Endothelial cell of umbilical vein (primary cell): ENCODE measurements around the gene SPECC1L. TPM values are rescaled to one million over a fixed set of nuclear protein-coding genes. Genes with fewer than 3 reads are reported as not detected.

Experiments used
- BruUV-seq: library from RNA; stranded (reverse); fragments of 400-500 nt; replicated peaks from 2 replicates; lab custom pipeline; 2021; lab: Mats Ljungman, UMichigan
- CTCF ChIA-PET: fragments of 300-600, 350-600 bp; sonication (Branson Sonifier 250); formaldehyde crosslinking; loops from one replicate; lab custom pipeline; 2021; ENCODE audit warnings: antibody characterized with exemption, inconsistent platforms; lab: Charles Lee
- POLR2A ChIA-PET: fragments of 300-600, 350-600 bp; sonication (Branson Sonifier 250); formaldehyde crosslinking; loops from one replicate; lab custom pipeline; 2021; ENCODE audit warnings: antibody characterized with exemption, inconsistent platforms; lab: Charles Lee
- DNase-seq: peaks from one replicate; pipeline ENCODE4 v3.0.0-alpha.2; 2011; ENCODE audit warnings: low read depth, low spot score
- FAIRE-seq: peaks from 2 replicates; lab custom pipeline; 2011; peaks lifted over from hg19 to GRCh38; lab: Jason Lieb, UNC
- H2AFZ ChIP-seq: 2 replicates; pipeline ENCODE4 v1.6.0; 2012; ENCODE audit warnings: low read depth, low read length, control low read depth, inconsistent platforms
- H3K27ac ChIP-seq: 2 replicates; pipeline ENCODE4 v1.5.1; 2011; ENCODE audit warnings: low read depth, mild to moderate bottlenecking, control low read depth, low read length, moderate library complexity; ENCODE audit not compliant: insufficient read depth
- H3K27me3 ChIP-seq, 2 experiments: 2 replicates each; pipeline versions ENCODE4 v1.6.0 to v1.6.1; 2011; ENCODE audit warnings: low read length in 2 of 2, mixed read lengths in 1 of 2; ENCODE audit not compliant: control insufficient read depth in 2 of 2, insufficient read depth in 2 of 2
- H3K36me3 ChIP-seq, 2 experiments: 2 replicates in 1 of 2; 3 replicates in 1 of 2; pipeline ENCODE4 v1.5.1; 2011; ENCODE audit warnings: low read length in 2 of 2, mild to moderate bottlenecking in 1 of 2, moderate library complexity in 1 of 2; ENCODE audit not compliant: control insufficient read depth in 2 of 2, insufficient read depth in 2 of 2; ENCODE audit errors: extremely low read depth in 1 of 2
- H3K4me1 ChIP-seq: 3 replicates; pipeline ENCODE4 v1.5.1; 2011; ENCODE audit warnings: mild to moderate bottlenecking, low read length; ENCODE audit not compliant: control insufficient read depth, insufficient read depth; ENCODE audit errors: extremely low read depth
- H3K4me2 ChIP-seq: 2 replicates; pipeline ENCODE4 v1.6.1; 2011; ENCODE audit warnings: low read length, control low read depth, mixed read lengths; ENCODE audit not compliant: insufficient read depth
- H3K4me3 ChIP-seq, 3 experiments: fragments of 200-600 bp in 1 of 3; sonication (generic), shearing (Covaris generic) in 1 of 3; replicated peaks in 1 of 3; 2 replicates each; pipeline ENCODE4 v1.5.1; 2011 to 2016; ENCODE audit warnings: control low read depth in 3 of 3, low read length in 3 of 3, mild to moderate bottlenecking in 2 of 3, inconsistent platforms in 1 of 3, low read depth in 1 of 3, moderate library complexity in 1 of 3; ENCODE audit not compliant: insufficient read depth in 1 of 3
- H3K79me2 ChIP-seq: 2 replicates; pipeline ENCODE4 v1.6.0; 2012; ENCODE audit warnings: low read length, inconsistent platforms; ENCODE audit not compliant: control insufficient read depth, insufficient read depth
- H3K9ac ChIP-seq: replicated peaks from 2 replicates; pipeline ENCODE3; 2011; ENCODE audit warnings: low read length, control low read depth; ENCODE audit not compliant: insufficient read depth; ENCODE audit errors: extremely low read depth
- H3K9me1 ChIP-seq: replicated peaks from 3 replicates; pipeline ENCODE4 v1.6.0; 2011; ENCODE audit warnings: mild to moderate bottlenecking, low read length; ENCODE audit not compliant: control insufficient read depth, insufficient read depth; ENCODE audit errors: extremely low read depth
- H3K9me3 ChIP-seq: replicated peaks from 2 replicates; pipeline ENCODE4 v1.5.1; 2012; ENCODE audit warnings: low read length, inconsistent platforms; ENCODE audit not compliant: control insufficient read depth, insufficient read depth
- H4K20me1 ChIP-seq: replicated peaks from 2 replicates; pipeline ENCODE3; 2011; ENCODE audit warnings: mild to moderate bottlenecking, low read length; ENCODE audit not compliant: control insufficient read depth, insufficient read depth; ENCODE audit errors: extremely low read depth
- FOS ChIP-seq: IDR thresholded peaks from 2 replicates; pipeline ENCODE4 v1.6.1; 2011; ENCODE audit warnings: mild to moderate bottlenecking, low read length, moderate library complexity, borderline replicate concordance; ENCODE audit not compliant: insufficient read depth
- JUN ChIP-seq: IDR thresholded peaks from 2 replicates; pipeline ENCODE4 v1.6.1; 2011; ENCODE audit warnings: borderline replicate concordance, low read depth; ENCODE audit not compliant: insufficient read length, insufficient read depth
- POLR2A ChIP-seq: IDR thresholded peaks from 2 replicates; pipeline ENCODE4 v1.6.1; 2012; ENCODE audit warnings: low read depth, mild to moderate bottlenecking, control low read depth, low read length
- POLR2AphosphoS5 ChIP-seq: IDR thresholded peaks from 2 replicates; pipeline ENCODE4 v1.6.1; 2012; ENCODE audit warnings: low read depth, mild to moderate bottlenecking, control low read depth, low read length, moderate library complexity; ENCODE audit not compliant: insufficient read depth
- dilution Hi-C: fragments of 300-500 bp; cut with MboI; formaldehyde crosslinking; loops from one replicate; pipeline ENCODE4 v1.15.0; 2019; ENCODE audit warnings: low sequenced_read_pairs; ENCODE audit not compliant: extremely low pct_ligation_motif_present
- intact Hi-C: fragments of 100-400 bp; cut with micrococcal nuclease; formaldehyde crosslinking; loops from one replicate; pipeline ENCODE4 v1.10.0; 2022
- polyA plus RNA-seq, 4 experiments: library from polyadenylated mRNA; depleted of rRNA in 3 of 4; stranded (reverse) in 3 of 4; unstranded in 1 of 4; fragments of >200 nt; gene quantifications; 2 replicates each; pipeline versions ENCODE4 v1.2.1 to v1.2.3, GENCODE V29; 2011 to 2012; ENCODE audit warnings: missing spikeins in 1 of 4
- total RNA-seq: library from RNA; stranded (reverse); gene quantifications from 2 replicates; pipeline ENCODE4 v1.2.3, GENCODE V29; 2021

The SPECC1L gene
- total and polyA plus RNA-seq, 2 donors (not counting 3 experiments of a cell fraction or from before 2014, with no cell fraction given), result 22.8 to 79.3 TPM

DNA sequence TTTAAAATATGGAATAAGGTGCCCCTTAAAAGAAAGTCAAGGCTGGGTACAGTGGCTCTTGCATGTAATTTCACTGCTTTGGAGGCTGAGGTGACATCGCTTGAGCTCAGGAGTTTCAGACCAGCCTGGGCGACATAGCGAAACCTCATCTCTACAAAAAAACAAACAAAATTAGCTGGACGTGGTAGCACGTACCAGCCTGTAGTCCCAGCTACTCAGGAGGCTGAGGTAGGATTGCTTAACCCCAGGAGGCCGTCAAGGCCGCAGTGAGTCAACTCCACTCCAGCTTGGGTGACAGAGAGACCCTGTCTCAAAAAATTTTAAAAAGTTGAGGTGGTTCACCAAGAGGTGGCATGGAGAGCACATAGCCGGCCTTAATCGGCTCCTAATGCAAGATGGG lies 139.1 kb downstream of the SPECC1L start:
- H3K9me3 ChIP-seq, result no peaks in the 10 kb centered on the region
- H3K79me2 ChIP-seq, result peaks cover 9% of the 10 kb centered on the region
- no peaks in the 10 kb centered on the region for H3K27me3 ChIP-seq
- POLR2A ChIA-PET, result no interaction called here
- no peaks in the 10 kb centered on the region for H3K9me1 ChIP-seq
- H3K4me2 ChIP-seq, result no peak overlapping the region
- dilution Hi-C loops, result no loop called here
- H3K4me3 ChIP-seq, result no peak overlapping the region
- no peak for DNase-seq
- peaks cover 0 to 9% of the 10 kb centered on the region in 2 experiments for H3K36me3 ChIP-seq
- BruUV-seq, result no TSS peak
- no peak for TF ChIP-seq POLR2AphosphoS5
- no peak for TF ChIP-seq FOS
- no peaks in the 10 kb centered on the region for H4K20me1 ChIP-seq
- CTCF ChIA-PET, result interaction anchor here (1.4 to 5.3 kb wide), 2 partner anchors 10 to 13 kb away, joined by 5 to 22 read pairs; no protein-coding TSS in a partner anchor
- H3K9ac ChIP-seq, result no peak overlapping the region
- intact Hi-C loops, result loop anchor here (5.0 kb wide), 1 partner anchor 37 kb away; no protein-coding TSS in a partner anchor
- H3K4me1 ChIP-seq, result peaks cover 33% of the 10 kb centered on the region
- H3K27ac ChIP-seq, result no peak overlapping the region
- FAIRE-seq, result peak; percentile 47
- H2AFZ ChIP-seq, result no peak overlapping the region

DNA sequence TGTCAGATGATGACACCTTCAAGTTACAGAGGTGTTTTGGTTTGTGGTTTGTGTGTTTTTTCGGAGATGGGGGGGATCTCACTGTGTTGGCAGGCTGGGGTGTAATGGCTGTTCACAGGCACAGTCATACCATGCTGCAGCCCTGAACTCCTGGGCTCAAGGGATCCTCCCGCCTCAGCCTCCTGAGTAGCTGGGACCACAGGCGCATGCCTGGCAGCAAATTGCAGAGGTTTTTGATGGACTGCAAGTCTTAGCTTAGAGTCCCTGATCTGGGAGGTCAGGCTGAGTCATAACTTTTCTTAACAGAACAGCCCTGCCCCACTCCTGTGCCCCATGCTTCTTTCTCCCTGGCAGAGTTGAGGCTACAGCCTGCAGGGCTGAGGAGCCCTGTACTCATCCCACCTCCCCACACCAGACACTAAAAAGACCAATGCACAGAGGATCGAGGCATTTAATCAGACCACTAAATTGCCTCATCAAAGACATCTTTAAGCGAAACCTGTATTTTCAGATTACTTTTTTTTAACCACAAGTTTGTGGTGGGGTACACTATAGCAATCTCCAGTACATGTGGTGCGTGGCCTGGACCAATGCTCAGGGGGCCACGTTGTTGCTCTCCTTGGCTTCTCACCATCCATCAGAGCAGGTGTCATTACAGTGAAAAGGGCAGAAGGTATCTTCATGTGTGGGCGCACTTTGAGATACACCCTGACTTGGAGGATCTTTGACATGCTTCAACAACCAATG lies 139.7 kb downstream of the SPECC1L start:
- H3K79me2 ChIP-seq, result peaks cover 9% of the 10 kb centered on the region
- H3K36me3 ChIP-seq, result peaks cover 0 to 11% of the 10 kb centered on the region in 2 experiments
- dilution Hi-C loops, result no loop called here
- DNase-seq (no peak), FAIRE-seq (peak; percentile 49)
- ChIA-PET POLR2A (no interaction called here), CTCF (interaction anchor here (1.4 to 5.3 kb wide), 2 partner anchors 10 to 13 kb away, joined by 5 to 22 read pairs; no protein-coding TSS in a partner anchor)
- BruUV-seq, result no TSS peak
- no peak for TF ChIP-seq JUN
- peak; percentile 40 for TF ChIP-seq FOS
- no peak for TF ChIP-seq POLR2A
- no peaks in the 10 kb centered on the region for H3K9me3 ChIP-seq
- H3K27me3 ChIP-seq, result no peaks in the 10 kb centered on the region
- no peak overlapping the region for H3K4me3 ChIP-seq
- H2AFZ ChIP-seq, result no peak overlapping the region
- no peaks in the 10 kb centered on the region for H3K9me1 ChIP-seq
- H3K27ac ChIP-seq, result no peak overlapping the region
- H3K9ac ChIP-seq, result no peak overlapping the region
- peaks cover 38% of the 10 kb centered on the region for H3K4me1 ChIP-seq
- no peak overlapping the region for H3K4me2 ChIP-seq
- intact Hi-C loops, result no loop called here
- no peaks in the 10 kb centered on the region for H4K20me1 ChIP-seq
